HG03439 (cell line): Measurements from ENCODE around the gene ABCG8.

Experiments
- ATAC-seq: cut with Tn5 transposase; IDR thresholded peaks from one replicate; pipeline ENCODE4 v1.9.1; 2021; ENCODE audit warnings: mild to moderate bottlenecking, moderate library complexity; ENCODE audit not compliant: unreplicated experiment

Gene ABCG8

DNA sequence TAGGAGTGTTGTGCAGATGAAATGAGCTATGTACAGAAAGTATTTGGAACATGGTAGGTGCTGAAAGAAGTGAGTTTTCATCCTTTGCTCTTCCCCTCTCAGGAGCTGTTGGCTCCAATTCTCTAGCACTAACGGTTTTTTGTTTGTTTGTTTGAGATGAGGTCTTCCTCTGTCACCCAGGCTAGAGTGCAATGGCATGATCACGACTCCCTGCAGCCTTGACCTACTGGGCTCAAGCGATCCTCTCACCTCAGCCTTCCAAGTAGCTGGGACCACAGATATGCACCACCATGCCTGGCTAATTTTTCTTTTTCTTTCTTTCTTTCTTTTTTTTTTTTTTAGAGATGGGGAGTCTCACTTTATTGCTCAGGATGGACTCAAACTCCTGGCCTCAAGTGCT is 12.9 kb upstream of the ABCG8 start:
- no peak for ATAC-seq

DNA sequence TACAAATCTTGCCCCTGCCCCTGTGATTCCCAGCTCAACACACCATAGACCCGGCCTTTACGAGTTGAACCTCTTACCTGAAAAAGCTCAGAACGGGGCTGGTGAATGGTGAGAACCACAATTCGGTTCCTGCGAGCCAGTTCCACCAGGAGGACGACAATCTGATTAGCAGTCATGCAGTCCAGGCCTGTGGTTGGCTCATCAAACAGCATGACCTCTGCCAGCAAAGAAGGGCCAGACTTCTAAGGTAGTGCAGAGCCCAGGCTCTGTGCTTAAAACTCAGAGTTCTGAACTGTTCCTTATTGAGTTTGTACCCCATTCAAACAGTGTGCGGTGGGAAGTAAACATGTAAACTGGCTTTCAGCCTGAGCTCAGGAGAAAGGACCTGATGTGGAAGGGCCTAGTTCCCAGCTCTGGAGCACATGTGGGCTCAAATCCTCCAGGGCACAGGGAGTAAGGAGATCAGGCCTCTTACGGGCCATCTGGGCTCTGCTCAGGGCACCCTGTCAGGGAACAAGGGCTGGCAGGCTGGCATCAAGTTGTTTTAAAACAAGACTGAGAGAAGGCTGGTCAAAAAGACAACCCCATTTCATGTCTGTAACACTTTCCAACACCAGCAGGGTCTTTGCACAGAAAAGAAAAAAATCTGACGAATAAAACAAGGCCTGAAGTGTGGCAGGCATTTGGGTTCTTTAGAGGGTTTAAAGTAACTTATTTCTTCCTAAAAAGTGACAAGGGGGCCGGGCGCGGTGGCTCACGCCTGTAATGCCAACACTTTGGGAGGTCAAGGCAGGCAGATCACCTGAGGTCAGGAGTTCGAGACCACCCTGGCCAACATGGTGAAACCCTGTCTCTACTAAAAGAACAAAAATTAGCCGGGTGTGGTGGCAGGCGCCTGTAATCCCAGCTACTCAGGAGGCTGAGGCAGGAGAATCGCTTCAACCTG is 12.2 kb upstream of the ABCG8 start:
- no peak for ATAC-seq

DNA sequence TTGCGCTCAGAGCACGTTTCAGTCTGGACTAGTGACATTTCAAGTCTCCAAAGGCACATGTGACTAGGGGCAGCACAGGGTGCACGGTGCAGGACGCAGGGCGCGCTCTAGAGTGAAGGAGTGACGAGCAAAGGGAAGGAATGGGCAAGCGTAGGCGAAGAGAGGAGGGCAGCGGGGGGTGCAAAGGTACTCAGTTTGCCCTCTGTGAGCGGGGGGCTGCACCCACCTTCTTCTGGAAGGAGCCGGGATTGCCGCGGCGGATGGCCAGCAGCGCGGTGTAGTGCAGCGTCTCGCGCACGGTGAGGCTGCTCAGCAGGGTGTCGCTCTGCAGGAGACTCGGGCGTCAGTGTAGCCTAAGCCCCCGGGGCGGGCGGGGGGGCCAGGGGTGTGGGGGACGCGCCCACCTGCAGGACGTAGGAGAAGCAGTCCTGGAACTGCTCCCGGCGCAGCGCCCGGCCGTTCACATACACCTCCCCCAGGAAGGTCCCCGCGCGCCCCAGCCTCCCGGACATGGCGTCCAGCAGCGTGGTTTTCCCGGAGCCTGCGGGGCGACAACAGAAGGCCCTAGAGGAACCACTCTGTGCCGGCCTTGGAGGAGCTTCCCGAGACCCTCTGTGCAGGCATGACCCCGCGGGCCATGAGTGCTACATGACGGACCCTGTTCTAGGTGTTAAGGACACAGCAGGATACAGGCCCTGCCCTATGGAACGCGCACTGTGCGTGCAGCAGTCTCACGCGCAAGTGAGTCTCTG is 7.1 kb upstream of the ABCG8 start:
- no peak for ATAC-seq

DNA sequence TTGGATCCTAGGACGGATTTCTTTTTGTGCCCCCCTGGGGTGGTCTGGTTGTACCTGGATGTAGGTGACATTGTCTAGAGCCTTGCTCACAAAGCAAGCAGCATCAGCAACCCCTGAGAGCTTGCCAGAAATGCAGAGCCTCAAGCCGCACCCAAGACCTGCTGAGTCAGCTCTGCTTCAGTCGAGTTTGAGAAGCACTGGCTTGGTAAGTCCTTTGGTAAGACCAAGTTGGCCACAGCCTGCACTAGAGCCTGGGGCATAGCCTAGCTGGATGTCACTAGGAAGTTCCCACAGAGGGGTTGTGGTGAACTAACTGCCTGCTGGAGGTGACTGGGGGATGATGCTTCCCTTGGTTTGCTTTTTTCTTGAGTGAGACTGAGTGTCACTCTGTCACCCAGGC is 6.3 kb upstream of the ABCG8 start:
- no peak for ATAC-seq

DNA sequence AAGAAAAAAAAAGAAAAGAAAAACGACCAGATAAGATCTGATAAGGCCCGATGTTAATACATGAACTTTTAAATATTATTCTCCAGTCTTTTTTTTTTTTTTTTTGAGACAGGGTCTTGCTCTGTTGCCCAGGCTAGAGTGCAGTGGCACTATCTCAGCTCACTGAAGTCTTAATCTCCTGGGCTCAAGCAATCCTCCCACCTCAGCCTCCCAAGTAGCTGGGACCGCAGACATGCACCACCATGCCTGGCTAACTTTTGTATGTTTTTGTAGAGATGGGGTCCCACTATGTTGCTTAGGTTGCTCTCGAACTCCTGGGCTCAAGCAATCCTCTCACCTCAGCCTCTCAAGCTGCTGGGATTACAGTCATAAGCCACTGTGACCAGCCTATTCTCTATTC is 1.7 kb upstream of the ABCG8 start:
- ATAC-seq = no peak

DNA sequence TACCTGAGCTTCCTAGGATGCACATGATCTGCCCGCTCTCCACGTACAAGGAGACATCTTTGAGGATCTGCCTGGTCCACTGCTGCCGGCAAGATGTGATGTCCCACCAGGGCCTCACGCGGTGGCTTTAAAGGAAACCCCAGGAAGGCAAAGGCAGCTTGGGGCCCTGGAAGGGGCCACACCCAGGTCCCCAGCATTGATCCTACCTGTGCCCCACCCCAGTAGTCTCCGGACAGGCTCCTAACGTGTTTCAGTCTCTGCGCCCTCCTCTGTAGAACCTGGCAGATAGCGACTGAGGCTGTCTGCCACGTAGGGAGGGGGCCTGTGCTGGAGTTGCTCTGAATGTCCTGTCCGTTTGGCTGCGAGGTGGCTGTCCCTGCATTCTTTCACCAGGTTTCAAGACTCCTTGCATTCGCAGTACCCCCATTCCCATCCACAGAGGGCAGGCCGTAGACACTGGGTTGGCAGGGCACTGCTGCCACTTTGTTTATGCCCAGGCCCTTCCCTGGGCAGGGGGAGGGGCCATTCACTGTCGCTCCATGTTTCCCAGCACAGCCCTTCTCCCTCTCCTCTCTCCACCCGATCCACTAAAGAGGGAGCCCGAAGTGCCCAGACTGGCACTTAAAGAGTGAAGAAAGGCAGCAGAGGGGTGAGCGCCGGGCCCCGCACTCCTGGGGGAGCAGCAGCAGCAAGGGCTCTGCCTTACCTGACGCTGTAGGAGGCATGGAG is 776 bp upstream of the ABCG8 start:
- no peak for ATAC-seq

DNA sequence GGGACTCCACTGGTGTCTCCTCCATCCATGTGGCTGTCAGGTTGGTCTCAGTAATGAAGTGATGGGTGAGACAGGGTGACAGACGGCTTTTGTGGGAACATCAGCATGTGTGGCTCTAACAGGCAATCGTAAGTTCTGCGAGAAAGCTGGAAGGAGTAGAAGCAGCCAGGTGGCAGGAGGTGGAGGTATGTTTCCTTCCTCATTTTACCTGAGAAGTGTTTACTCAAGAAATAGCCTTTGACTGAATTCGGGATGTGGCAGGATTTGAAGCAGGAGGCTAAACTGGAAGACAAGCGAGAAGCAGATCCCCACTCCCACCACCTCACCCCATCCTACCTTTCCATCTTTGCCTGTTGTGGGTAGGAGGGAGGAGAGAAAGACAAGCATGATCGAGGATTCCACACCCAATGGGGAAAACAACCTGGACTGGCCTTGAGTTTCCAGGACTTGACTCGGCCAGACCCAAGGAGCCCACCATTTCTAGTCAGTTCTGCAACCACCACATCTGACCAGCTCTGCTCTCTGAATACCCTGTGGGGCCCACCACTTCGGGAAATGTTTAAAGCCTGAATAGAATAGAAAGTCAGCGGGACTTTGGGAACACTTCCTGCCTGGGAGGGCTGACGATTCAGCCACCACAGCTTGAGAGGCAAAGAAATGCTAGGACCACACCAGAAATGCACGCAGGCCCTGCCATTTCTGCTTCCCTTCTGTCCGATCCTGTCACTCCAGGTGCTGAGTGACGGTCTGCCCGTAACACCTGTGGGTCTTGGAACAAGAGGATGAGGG is 1.2 kb downstream of the ABCG8 start:
- no peak for ATAC-seq

DNA sequence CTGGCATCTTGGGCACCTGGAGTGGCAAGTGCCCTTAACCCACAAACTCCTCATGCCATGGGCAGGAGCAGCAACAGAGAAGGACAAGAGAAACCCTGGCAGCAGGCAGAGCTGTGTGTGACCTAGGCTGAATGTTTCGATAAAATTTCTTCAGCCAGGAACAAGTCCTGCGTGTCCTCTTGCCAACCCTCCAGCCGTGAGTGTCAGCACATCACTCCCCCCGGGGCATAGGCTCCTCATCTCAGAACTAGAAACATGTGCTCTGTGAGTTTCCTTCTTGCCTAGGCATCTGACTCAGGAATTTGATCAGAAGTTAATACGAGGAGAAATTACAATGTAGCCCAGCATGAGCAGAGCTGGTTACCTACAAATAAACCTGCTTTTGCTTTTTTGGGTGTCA is 2.2 kb downstream of the ABCG8 start:
- ATAC-seq = no peak

DNA sequence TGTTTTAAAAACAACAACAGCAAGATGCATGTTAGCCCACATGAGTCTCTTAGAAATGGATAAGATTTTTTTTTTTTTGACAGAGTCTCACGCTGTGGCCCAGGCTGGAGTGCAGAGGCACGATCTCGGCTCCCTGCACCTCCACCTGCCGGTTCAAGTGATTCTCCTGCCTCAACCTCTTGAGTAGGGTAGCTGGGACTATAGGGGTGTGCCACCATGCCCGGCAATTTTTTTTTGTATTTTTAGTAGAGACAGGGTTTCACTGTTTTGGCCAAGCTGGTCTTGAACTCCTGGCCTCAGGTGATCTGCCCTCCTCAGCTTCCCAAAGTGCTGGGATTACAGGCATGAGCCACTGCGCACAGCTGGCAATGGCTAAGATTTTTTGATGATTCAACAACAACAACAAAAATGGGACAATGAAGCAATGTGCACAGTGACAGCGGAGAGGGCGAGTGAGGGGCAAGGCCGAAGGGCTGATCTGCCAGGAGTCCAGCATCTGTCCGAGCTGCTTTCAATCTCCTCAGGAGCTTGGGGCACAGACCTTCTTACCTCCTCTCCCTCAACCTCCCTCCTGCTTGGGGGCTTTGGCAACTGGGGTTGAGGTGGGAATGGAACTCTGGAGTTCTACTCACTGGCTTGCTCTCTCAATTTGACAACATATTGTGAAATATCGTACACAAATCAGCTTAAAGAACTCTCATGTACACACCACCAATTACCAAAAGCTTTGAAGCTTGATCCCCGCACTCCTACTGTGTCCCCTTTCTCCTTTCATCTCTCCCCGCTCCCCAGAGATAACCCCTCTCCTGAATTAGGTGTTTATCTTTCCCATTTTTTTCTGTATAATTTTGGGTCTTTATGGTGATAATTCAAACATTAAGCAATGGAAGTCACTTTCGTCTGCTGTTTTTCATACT is 3.4 kb downstream of the ABCG8 start:
- ATAC-seq = no peak

DNA sequence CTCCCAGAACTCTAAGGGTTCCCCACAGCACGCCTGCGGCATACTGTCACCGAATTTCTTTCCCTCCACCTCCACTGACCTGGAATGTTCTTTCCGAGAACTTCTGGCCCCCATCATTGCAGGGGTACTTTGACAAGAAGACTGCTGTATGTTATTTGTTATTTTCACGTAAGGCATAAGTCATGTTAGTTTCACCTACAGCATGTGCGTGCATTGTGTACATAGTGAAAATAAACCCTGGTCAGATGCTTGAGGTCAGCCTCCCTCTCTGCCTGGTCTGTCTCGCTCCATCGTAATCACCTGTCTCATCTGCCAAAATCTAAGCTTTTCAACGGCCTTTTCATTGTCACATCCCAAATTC is 4.1 kb downstream of the ABCG8 start:
- no peak for ATAC-seq

DNA sequence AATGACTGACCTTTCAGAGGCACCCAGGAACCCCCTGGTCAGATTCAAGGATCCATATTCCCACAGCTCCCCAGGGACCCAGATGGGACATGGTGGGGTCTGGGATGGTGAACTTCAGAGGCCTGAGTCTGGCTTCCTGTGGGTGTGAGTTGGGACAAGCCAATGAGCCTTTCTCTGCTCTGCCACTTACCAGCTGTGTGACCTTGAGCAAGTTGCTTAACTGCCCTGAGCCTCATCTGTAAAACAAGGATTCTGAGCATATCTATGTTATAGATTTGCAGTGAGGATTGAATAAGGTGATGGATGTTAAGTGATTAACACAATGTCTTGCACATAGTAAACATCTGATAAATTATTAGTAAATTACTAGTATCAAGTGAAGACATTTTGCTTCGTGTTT is 6.4 kb downstream of the ABCG8 start:
- no peak for ATAC-seq

DNA sequence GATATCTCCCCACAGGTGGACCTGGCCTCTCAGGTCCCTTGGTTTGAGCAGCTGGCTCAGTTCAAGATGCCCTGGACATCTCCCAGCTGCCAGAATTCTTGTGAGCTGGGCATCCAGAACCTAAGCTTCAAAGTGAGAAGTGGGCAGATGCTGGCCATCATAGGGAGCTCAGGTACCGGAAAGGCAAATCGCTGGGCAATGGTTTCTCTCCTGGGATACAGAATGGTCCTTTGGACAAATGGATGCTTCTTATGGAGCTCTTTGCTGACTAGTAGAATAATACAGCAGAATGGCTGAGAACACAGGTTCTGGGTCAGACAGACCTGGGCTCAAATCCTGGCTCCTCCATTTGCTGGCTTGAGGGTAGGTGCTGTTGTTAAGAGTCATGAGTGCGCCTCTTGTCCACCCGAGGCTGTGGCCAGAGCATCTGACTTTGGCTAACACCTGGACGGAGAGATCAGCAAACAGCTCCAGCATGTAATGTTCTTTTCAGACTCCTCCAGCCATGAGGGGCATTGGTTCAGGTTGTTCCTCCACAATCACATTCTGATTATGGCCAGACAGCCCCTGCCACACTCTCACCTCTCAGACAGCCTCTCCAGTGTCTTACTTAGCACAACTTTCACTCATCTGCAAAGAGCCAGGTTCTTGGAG is 7.5 kb downstream of the ABCG8 start:
- no peak for ATAC-seq

DNA sequence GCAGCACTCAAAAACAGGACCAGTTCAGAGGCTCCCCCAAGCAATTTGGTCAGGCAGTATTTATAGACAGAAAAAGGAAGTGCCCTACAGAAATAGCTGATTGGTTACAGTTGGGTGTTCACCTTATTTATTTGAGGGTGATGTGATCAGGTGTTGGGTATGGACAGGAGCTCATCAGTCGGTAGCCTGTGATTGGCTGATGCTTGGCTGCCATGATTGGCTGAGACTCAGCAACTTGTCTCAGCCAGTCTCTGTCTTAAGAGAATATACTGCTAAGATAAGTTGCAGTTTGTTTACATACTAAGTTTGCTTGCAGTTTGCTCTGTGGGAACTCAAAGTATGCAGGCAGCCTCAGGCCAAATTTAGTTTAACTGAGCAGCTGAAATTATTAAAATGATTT is 9.4 kb downstream of the ABCG8 start:
- ATAC-seq = no peak

DNA sequence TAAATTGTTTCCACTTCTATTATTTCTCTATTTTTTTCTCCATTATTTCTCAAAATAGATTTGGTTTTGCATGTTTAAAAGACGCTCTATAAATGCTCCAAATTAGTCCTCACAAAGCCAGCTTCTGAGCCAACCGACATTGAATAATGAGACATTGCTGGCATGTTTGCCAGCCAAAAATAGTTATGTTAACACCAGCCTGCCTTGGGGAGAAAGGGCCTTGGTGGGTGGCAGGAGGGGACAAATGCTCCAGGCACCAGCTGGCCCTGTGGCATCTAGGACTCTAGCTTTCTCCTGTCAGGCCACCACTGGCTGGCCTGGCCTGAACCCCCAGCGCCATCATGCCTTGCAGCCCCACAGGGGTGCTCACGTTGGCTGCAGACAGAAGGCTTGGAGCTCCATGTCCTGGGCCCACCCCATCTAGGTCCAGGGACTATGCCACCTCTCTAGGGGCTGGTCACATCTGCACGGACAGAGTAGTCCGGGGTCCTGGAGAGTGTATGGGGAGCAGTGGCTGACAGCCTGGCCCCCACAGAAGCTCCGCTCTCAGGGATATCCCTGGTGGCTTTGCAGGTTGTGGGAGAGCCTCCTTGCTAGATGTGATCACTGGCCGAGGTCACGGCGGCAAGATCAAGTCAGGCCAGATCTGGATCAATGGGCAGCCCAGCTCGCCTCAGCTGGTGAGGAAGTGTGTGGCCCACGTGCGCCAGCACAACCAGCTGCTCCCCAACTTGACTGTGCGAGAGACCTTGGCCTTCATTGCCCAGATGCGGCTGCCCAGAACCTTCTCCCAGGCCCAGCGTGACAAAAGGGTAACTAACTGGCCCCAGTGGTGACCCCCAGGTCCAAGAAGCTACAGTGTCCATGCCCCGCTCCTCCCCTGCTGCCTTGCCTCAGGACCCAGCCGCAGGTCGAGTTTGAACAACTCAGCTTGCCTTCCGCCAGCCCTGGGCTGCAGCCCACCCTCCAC is 12.5 kb downstream of the ABCG8 start:
- ATAC-seq = no peak

DNA sequence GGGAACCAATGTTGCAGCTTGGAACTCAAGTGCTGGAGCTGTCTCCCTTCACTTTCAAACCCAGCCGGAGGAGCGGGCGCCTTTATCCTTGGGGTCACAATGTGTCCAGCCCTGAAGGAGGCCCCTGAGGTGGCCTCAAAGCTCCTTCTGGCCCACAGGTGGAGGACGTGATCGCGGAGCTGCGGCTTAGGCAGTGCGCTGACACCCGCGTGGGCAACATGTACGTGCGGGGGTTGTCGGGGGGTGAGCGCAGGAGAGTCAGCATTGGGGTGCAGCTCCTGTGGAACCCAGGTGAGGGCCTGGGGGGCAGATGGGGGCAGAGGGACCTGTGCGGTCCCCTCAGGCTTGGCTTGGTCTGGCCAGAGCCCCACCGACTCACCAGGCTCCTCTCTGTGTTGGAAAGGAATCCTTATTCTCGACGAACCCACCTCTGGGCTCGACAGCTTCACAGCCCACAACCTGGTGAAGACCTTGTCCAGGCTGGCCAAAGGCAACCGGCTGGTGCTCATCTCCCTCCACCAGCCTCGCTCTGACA is 13.5 kb downstream of the ABCG8 start:
- ATAC-seq = no peak

DNA sequence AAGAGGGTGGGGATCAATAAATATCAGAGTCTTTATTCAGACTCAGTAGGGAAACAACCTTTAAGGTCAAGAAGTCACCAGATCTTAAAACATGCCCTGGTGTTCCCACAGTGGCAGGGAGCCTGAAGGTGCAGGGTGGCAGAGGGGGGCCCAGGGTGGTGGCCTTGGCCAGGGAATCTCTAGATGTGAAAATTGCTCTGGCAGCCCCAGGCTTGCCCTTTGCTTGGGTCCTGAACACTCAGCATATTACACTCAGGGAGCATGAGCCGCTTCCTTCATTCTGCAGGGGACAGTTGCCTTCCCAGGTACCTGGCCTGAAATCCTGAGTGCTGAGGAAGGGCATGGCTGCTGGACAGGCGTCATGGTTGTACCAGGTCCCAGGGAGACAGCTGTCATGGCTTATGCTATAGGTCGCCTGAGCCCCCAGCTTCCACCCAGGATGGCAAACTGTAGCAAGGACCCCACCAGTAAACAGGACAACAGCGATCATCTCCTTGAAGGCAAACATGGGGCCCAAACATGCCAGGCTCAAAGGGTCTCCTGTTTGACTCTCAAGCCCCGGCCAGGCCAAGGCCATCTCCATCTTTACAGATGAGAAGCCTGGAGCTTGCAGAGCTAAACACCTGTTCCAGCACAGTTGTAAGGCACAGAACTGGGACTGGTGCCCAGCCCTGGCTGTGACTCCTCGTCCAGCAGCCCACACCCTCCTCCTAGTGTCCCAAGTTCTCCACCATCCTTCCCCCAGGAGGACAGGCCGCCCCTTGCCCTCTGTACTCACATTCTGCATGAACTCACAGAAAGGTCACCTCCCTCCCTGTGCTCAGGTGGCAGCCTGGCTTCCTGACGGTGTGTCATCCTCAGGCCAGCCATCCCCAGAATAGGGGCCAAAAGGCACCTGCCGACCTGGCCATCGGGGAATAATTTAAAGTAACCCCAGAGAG is 14.6 kb downstream of the ABCG8 start:
- no peak for ATAC-seq

DNA sequence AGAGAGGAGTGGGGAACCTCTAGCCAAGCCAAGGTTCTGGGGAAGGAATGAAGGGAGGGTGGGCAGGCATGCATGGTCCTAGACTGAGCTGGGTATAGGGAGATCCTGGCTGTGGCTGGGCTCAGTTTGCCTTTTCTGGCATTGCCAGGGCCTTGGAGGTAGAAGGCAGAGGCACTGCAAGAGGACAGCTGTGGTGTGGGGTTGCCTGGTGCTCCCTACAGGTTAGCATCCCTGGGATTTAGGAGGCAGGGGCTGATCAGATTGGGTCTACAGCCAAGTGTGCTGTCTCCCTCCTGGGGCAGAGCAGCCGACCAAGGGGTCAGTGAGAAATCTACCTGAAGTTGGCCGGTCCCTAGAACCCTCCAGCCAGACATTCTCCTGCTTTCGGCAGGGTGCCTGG is 15.9 kb downstream of the ABCG8 start:
- no peak for ATAC-seq
